ENCODE measurements around the gene CYP3A7. TPM values are rescaled to one million over a fixed set of nuclear protein-coding genes. Genes with fewer than 3 reads are reported as not detected.
"Not testable (repeated sequence)": the region's sequence is repeated elsewhere in the genome, so short reads cannot be mapped to it uniquely, and the experiment has no call there.

CYP3A7 gene
- total and polyA plus RNA-seq, 2 donors (not counting 1 experiment from before 2014, with no cell fraction given): not detected

GRCh38 chr7:99739699-99740572, 4.9 kb upstream of the CYP3A7 start:
- Histone ChIP-seq H3K4me2 (replicated peaks; ENCODE audit: low read depth, low read length, poor library complexity, severe bottlenecking) (no peak overlapping the region), H3K79me2 (ENCODE audit: control insufficient read depth, insufficient read depth, low read length) (no peaks in the 10 kb centered on the region), H3K9ac (ENCODE audit: low read length) (no peak overlapping the region), H2AFZ (ENCODE audit: insufficient read depth, low read depth, low read length, poor library complexity, severe bottlenecking) (no peak overlapping the region), H3K4me1 (ENCODE audit: control insufficient read depth in 2 of 2, insufficient read depth in 2 of 2, low read length in 2 of 2) (no peaks in the 10 kb centered on the region), H3K27me3 (replicated peaks in 1 of 4; ENCODE audit: control extremely low read depth in 1 of 4, control insufficient read depth in 3 of 4, insufficient read depth in 4 of 4, low read length in 3 of 4) (peaks cover 0 to 10% (median 3%) of the 10 kb centered on the region in 4 experiments), H4K20me1 (ENCODE audit: control insufficient read depth, insufficient read depth, low read length, poor library complexity, severe bottlenecking) (no peaks in the 10 kb centered on the region), H3K27ac (ENCODE audit: low read length in 2 of 2) (no peak overlapping the region), H3K4me3 (ENCODE audit: control extremely low read depth in 1 of 5, extremely low read depth in 1 of 5, insufficient read depth in 1 of 5, low read depth in 2 of 5, low read length in 4 of 5) (no peak overlapping the region), H3K36me3 (replicated peaks in 1 of 2; ENCODE audit: control extremely low read depth in 1 of 2, control insufficient read depth in 1 of 2, extremely low read depth in 1 of 2, insufficient read depth in 2 of 2, low read length in 1 of 2) (no peaks in the 10 kb centered on the region), H3K9me3 (ENCODE audit: control extremely low read depth in 1 of 3, control insufficient read depth in 2 of 3, insufficient read depth in 1 of 3, low read length in 2 of 3) (no peaks in the 10 kb centered on the region)
- CTCF ChIA-PET: no interaction called here
- ATAC-seq (ENCODE audit: low read depth) (no peak), DNase-seq (no peak)
- TF ChIP-seq EZH2 (IDR thresholded peaks at IDR 0.05; ENCODE audit: borderline replicate concordance, insufficient read depth, low read depth, low read length, poor library complexity, severe bottlenecking): no peak
- TF ChIP-seq, protein P1, sequence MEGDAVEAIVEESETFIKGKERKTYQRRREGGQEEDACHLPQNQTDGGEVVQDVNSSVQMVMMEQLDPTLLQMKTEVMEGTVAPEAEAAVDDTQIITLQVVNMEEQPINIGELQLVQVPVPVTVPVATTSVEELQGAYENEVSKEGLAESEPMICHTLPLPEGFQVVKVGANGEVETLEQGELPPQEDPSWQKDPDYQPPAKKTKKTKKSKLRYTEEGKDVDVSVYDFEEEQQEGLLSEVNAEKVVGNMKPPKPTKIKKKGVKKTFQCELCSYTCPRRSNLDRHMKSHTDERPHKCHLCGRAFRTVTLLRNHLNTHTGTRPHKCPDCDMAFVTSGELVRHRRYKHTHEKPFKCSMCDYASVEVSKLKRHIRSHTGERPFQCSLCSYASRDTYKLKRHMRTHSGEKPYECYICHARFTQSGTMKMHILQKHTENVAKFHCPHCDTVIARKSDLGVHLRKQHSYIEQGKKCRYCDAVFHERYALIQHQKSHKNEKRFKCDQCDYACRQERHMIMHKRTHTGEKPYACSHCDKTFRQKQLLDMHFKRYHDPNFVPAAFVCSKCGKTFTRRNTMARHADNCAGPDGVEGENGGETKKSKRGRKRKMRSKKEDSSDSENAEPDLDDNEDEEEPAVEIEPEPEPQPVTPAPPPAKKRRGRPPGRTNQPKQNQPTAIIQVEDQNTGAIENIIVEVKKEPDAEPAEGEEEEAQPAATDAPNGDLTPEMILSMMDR (IDR thresholded peaks at IDR 0.05): no peak
- intact Hi-C loops (cut with micrococcal nuclease): no loop called here
- POLR2A ChIA-PET: no interaction called here
- Mint-ChIP-seq H3K27me3 (peaks cover 42% of the 10 kb centered on the region), H3K27ac (no peak overlapping the region), H3K4me1 (no peaks in the 10 kb centered on the region), H3K9me3 (ENCODE audit: insufficient read depth) (peaks cover 7% of the 10 kb centered on the region), H3K4me3 (no peak overlapping the region)
- 80% methylated on average over 1 of the region's 2 CpGs for WGBS (ENCODE audit: insufficient coverage)

DNA sequence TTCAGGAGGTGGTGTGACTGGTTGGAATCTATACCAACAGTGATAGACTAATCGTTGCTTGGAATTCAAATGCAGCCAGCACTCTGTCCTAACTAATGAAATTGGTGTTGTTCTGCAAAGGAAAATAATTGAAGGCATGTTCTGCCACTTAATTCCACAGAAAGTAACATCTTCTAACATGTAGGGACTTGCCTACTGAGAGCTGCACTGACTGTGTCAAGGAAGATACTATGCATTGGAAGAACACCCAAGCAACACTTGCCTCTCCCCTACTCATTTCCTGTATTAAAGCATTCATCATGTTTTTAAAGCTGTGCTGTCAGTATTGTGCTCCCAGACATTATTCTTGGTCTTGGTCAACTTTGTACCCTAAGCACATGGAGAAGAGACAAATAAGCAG, 2.7 kb upstream of the CYP3A7 start:
- peaks cover 0 to 7% (median 3%) of the 10 kb centered on the region in 4 experiments for H3K27me3 ChIP-seq (replicated peaks in 1 of 4; ENCODE audit: control extremely low read depth in 1 of 4, control insufficient read depth in 3 of 4, insufficient read depth in 4 of 4, low read length in 3 of 4)
- ATAC-seq (ENCODE audit: low read depth) (no peak), DNase-seq (no peak)
- Mint-ChIP-seq H3K9me3 (ENCODE audit: insufficient read depth) (no peaks in the 10 kb centered on the region), H3K27ac (no peak overlapping the region), H3K4me3 (no peak overlapping the region), H3K4me1 (no peaks in the 10 kb centered on the region), H3K27me3 (peaks cover 33% of the 10 kb centered on the region)
- ChIA-PET CTCF (no interaction called here), POLR2A (no interaction called here)
- H4K20me1 ChIP-seq (ENCODE audit: control insufficient read depth, insufficient read depth, low read length, poor library complexity, severe bottlenecking): no peaks in the 10 kb centered on the region
- H3K4me2 ChIP-seq (replicated peaks; ENCODE audit: low read depth, low read length, poor library complexity, severe bottlenecking): no peak overlapping the region
- no peak overlapping the region for H3K4me3 ChIP-seq (ENCODE audit: control extremely low read depth in 1 of 5, extremely low read depth in 1 of 5, insufficient read depth in 1 of 5, low read depth in 2 of 5, low read length in 4 of 5)
- no peaks in the 10 kb centered on the region for H3K9me3 ChIP-seq (ENCODE audit: control extremely low read depth in 1 of 3, control insufficient read depth in 2 of 3, insufficient read depth in 1 of 3, low read length in 2 of 3)
- WGBS (ENCODE audit: insufficient coverage): no CpG with 5 or more reads among the region's 1 CpG
- no peak overlapping the region for H3K27ac ChIP-seq (ENCODE audit: low read length in 2 of 2)
- no peaks in the 10 kb centered on the region for H3K4me1 ChIP-seq (ENCODE audit: control insufficient read depth in 2 of 2, insufficient read depth in 2 of 2, low read length in 2 of 2)
- H2AFZ ChIP-seq (ENCODE audit: insufficient read depth, low read depth, low read length, poor library complexity, severe bottlenecking): no peak overlapping the region
- intact Hi-C loops (cut with micrococcal nuclease): no loop called here
- H3K36me3 ChIP-seq (replicated peaks in 1 of 2; ENCODE audit: control extremely low read depth in 1 of 2, control insufficient read depth in 1 of 2, extremely low read depth in 1 of 2, insufficient read depth in 2 of 2, low read length in 1 of 2): no peaks in the 10 kb centered on the region
- TF ChIP-seq, protein P1 (IDR thresholded peaks at IDR 0.05): no peak
- TF ChIP-seq EZH2 (IDR thresholded peaks at IDR 0.05; ENCODE audit: borderline replicate concordance, insufficient read depth, low read depth, low read length, poor library complexity, severe bottlenecking): no peak
- no peaks in the 10 kb centered on the region for H3K79me2 ChIP-seq (ENCODE audit: control insufficient read depth, insufficient read depth, low read length)
- H3K9ac ChIP-seq (ENCODE audit: low read length): no peak overlapping the region

GRCh38 chr7:99736667-99737066, 1.7 kb upstream of the CYP3A7 start:
- H3K4me3 ChIP-seq (ENCODE audit: control extremely low read depth in 1 of 5, extremely low read depth in 1 of 5, insufficient read depth in 1 of 5, low read depth in 2 of 5, low read length in 4 of 5); intact Hi-C loops (cut with micrococcal nuclease); H4K20me1 ChIP-seq (ENCODE audit: control insufficient read depth, insufficient read depth, low read length, poor library complexity, severe bottlenecking); H3K27ac ChIP-seq (ENCODE audit: low read length in 2 of 2); H3K9me3 Mint-ChIP-seq (ENCODE audit: insufficient read depth); CTCF ChIA-PET; H3K9me3 ChIP-seq (ENCODE audit: control extremely low read depth in 1 of 3, control insufficient read depth in 2 of 3, insufficient read depth in 1 of 3, low read length in 2 of 3); H3K36me3 ChIP-seq (replicated peaks in 1 of 2; ENCODE audit: control extremely low read depth in 1 of 2, control insufficient read depth in 1 of 2, extremely low read depth in 1 of 2, insufficient read depth in 2 of 2, low read length in 1 of 2); H3K4me3 Mint-ChIP-seq; ATAC-seq (ENCODE audit: low read depth); H3K27ac Mint-ChIP-seq; H2AFZ ChIP-seq (ENCODE audit: insufficient read depth, low read depth, low read length, poor library complexity, severe bottlenecking); H3K27me3 ChIP-seq (replicated peaks in 1 of 4; ENCODE audit: control extremely low read depth in 1 of 4, control insufficient read depth in 3 of 4, insufficient read depth in 4 of 4, low read length in 3 of 4); H3K4me1 Mint-ChIP-seq; H3K79me2 ChIP-seq (ENCODE audit: control insufficient read depth, insufficient read depth, low read length); H3K4me1 ChIP-seq (ENCODE audit: control insufficient read depth in 2 of 2, insufficient read depth in 2 of 2, low read length in 2 of 2); H3K4me2 ChIP-seq (replicated peaks; ENCODE audit: low read depth, low read length, poor library complexity, severe bottlenecking); DNase-seq; H3K9ac ChIP-seq (ENCODE audit: low read length); POLR2A ChIA-PET: not testable (repeated sequence)
- 100% methylated on average over 3 of the region's 4 CpGs for WGBS (ENCODE audit: insufficient coverage)
- peaks cover 33% of the 10 kb centered on the region for H3K27me3 Mint-ChIP-seq

Measured in B cell (primary cell).